ENCODE measurements around the gene BRPF1. TPM values are rescaled to one million over a fixed set of nuclear protein-coding genes. Genes with fewer than 3 reads are reported as not detected.

The BRPF1 gene
- total and polyA plus RNA-seq, 10 of the 15 experiments (the other 5 are each of a cell fraction or from before 2014, with no cell fraction given) = 1.2 to 25.3 (median 13.6) TPM

GRCh38 chr3:9791790-9792404, 60.4 kb downstream of the BRPF1 start (continued):
- no peak for TF ChIP-seq ZNF592 (IDR thresholded peaks at IDR 0.05)
- TF ChIP-seq ZNF217 (IDR thresholded peaks at IDR 0.05) = peak; percentile 51; the same call in 1 of the 2 replicates
- TF ChIP-seq CBFB (IDR thresholded peaks at IDR 0.05; ENCODE audit: low read depth) = peak; percentile 16; the same call in 1 of the 2 replicates
- no peak for TF ChIP-seq POLR2AphosphoS2 (IDR thresholded peaks at IDR 0.05; ENCODE audit: low read depth, low read length)
- TF ChIP-seq NFXL1 (IDR thresholded peaks at IDR 0.05; ENCODE audit: borderline replicate concordance) = no peak
- TF ChIP-seq CBX5 (IDR thresholded peaks at IDR 0.05; ENCODE audit: low read depth) = no peak
- no peak for TF ChIP-seq SIX5 (IDR thresholded peaks at IDR 0.05; ENCODE audit: low read depth, low read length, severe bottlenecking)
- TF ChIP-seq LARP7 (IDR thresholded peaks at IDR 0.05) = no peak
- TF ChIP-seq KLF5 (IDR thresholded peaks at IDR 0.05; ENCODE audit: partially characterized antibody) = no peak
- TF ChIP-seq BCLAF1 (IDR thresholded peaks at IDR 0.05) = no peak
- no peak for TF ChIP-seq SMAD5 (IDR thresholded peaks at IDR 0.05; ENCODE audit: low read depth)
- TF ChIP-seq NFIC (IDR thresholded peaks at IDR 0.05; ENCODE audit: low read depth, low read length) = peak; percentile 10; the same call in 1 of the 2 replicates
- 0 out of 2 replicates have a peak, but pooled peaks have one; percentile 7 for TF ChIP-seq FOXM1 (IDR thresholded peaks at IDR 0.05; ENCODE audit: low read depth, low read length)
- no peak for TF ChIP-seq ATF7 (IDR thresholded peaks at IDR 0.05; ENCODE audit: low read depth)
- TF ChIP-seq MXI1 (IDR thresholded peaks at IDR 0.05; ENCODE audit: low read depth, low read length) = no peak
- no peak for TF ChIP-seq ZNF24 (IDR thresholded peaks at IDR 0.05)
- TF ChIP-seq MYB (IDR thresholded peaks at IDR 0.05; ENCODE audit: borderline replicate concordance, low read depth, low read length) = no peak
- TF ChIP-seq ETV6 (conservative IDR thresholded peaks at IDR 0.05 in 1 of 2, IDR thresholded peaks at IDR 0.05 in 1 of 2; ENCODE audit: borderline replicate concordance in 1 of 2, low read depth in 1 of 2) = no peak
- no peak for TF ChIP-seq SUZ12 (IDR thresholded peaks at IDR 0.05; ENCODE audit: unreplicated experiment)
- 0 out of 2 replicates have a peak, but pooled peaks have one; percentile 45 for TF ChIP-seq RCOR1 (conservative IDR thresholded peaks at IDR 0.05; ENCODE audit: low read depth, low read length)
- no peak for TF ChIP-seq ASH2L (IDR thresholded peaks at IDR 0.05; ENCODE audit: borderline replicate concordance, low read depth)
- TF ChIP-seq TCF12 (IDR thresholded peaks at IDR 0.05; ENCODE audit: low read depth, low read length) = no peak
- no peak for TF ChIP-seq EED (IDR thresholded peaks at IDR 0.05; ENCODE audit: low read depth)
- TF ChIP-seq PAX5 (IDR thresholded peaks at IDR 0.05; ENCODE audit: borderline replicate concordance, low read depth, low read length) = no peak

Measured in GM12878 (cell line).